Stimulated activated CD8-positive, alpha-beta memory T cell treated with anti-CD3 and anti-CD28 coated beads, Interleukin-2, amount 100 ng/mL, for 1 hour (primary cell): ENCODE results near the gene CDKL4.
"Not testable (repeated sequence)": the region's sequence is repeated elsewhere in the genome, so short reads cannot be mapped to it uniquely, and the experiment has no call there.

Experiments used
- DNase-seq, 2 donors: peaks; one replicate each; pipeline ENCODE4 v3.0.0-alpha.2; 2020; ENCODE audit warnings: low read depth in 2 of 2

CDKL4 gene

DNA sequence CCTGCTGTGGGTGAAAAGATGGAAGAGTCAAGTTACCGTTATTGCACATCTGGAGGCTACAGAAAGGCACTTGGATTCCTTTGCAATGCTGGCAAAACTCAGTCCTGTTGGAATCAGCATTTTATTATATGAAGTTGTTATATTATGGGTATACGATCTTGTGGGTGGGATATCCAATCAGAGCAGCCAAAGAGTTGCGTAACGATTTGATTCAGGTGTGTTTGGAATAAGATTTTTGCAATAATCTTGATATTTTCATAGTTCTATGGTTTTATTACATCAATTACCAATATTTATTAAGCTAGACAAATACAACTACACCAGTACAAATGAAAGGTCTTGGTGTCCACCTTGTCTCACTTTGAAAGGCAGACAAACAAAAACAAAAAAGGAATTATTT, 65.0 kb downstream of the CDKL4 start:
- DNase-seq, result no peak

DNA sequence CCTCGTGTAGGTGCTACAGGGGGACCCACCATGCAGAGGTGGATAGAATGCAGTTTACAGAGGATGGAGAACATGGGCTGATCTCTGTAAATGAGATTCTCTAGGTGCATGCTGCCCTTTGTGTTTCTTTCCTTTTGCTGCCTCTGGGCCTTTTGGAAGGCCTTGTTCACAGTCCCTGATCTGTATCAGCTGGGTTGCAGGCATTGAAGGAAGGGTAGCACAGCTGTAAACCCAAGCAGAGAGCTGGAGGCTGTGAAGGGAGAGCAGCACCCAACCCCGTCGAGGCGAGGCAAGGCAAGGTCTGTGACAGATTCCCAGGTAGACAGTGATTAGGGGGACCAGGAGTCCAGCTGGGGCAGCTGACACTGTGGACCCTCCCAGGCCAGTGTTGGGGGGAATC, 66.8 kb downstream of the CDKL4 start:
- no peak for DNase-seq

DNA sequence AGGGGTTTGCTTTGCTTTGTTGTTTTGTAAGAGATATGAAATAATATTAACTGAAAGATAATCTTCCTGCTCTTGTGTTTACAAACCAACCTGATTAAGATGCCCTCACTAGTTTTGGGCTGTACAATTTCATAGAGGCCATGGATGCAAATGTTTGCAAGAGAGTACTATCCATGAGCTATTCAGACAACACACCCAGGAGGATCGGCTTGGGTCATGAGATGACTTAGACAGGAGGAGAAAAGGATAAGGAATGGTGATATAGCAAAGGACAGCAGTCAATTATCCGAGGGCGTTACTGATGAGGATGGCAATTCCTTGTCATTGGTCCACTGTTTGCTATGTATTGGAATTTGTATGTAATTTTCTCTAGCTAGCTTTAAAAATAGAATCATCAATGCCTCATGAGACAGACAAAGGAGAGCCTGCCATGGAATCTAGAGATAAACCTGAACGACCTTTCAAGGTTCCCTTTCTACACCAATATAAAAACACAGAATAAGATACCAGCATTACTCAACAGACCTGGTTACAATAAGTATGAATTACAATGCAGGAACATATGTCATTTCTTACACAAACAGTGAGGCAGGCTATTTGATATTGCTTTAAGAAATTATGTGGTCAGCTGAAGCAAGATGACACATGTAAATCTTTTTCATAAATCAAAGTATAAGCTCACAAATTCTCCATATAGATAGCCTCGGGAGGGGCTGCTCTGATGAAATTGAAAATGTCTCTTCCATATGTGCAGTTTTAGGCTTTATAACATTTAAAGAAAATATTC, 68.6 kb downstream of the CDKL4 start:
- DNase-seq, result no peak

DNA sequence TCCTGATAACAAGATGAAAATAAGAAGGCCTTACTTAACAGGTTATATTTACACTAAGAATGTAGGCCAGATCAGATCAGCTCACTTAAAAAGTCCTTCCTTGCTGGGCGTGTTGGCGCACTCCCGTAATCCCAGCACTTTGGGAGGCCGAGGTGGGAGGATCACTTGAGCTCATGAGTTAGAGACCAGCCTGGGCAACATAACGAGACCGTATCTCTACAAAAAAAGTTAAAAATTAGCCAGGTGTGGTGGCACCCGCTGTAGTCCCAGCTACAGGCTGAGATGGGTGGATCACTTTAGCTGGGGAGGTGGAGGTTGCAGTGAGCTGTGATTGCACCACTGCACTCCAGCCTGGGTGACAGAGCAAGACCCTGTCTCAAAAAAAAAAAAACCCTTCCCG, 69.7 kb downstream of the CDKL4 start:
- DNase-seq, result no peak

DNA sequence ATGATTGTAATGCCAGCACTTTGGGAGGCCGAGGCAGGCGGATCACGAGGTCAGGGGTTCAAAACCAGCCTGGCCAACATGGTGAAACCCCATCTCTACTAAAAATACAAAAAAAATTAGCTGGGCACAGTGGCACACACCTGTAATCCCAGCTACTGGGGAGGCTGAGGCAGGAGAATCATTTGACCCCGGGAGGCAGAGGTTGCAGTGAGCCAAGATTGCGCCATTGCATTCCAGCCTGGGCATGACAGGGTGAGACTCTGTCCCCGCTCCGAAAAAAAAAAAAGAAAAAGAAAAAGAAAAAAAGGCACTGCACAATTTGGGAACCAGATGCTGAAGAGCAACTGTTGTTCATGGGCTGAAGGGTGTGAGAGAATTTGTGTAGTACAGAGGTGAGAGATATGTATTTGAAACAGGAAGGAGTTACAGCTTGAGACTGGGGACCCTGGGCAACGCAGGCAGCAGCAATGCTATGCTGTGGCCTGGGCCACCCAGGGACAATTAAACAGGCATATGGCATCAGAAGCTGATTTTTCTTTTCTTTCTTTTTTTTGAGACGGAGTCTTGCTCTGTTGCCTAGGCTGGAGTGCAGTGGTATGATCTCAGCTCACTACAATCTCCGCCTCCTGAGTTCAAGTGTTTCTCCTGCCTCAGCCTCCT, 71.6 kb downstream of the CDKL4 start:
- not testable (repeated sequence) for DNase-seq

DNA sequence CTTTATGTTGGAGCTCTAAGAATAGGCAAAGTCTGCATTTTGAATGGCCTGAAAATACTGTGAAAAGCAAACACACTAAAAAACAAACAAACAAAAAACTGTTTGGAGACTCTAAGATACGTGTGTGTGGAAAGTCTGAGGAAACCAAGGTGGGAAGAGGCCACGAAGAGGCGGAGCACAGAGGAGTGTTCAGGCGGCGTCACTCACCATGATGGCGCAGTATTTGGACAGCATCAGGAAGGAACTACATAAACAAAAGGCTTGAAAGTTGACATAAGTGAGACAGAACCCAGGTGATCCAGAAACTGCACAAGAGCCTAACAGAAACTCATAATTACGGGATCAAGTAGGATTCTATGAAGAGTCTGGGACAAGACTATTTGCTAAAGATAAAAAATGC, 72.1 kb downstream of the CDKL4 start:
- DNase-seq, result no peak

DNA sequence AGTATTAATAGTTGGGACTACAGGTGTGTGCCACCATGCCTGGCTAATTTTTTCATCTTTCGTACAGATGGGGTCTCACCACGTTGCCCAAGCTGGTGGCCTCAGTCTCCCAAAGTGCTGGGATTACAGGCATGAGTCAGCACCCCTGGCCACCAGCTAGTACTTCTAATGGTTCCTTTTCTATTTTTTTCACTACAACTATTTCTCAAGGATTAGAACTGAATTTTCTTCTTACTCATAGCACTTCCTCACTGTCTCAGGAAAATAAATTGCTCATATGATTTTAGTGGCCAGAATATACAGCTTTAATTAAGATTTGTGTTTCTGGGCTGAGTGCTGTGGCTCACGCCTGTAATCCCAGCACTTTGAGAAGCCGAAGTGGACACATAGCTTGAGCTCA, 79.7 kb downstream of the CDKL4 start:
- no peak for DNase-seq

DNA sequence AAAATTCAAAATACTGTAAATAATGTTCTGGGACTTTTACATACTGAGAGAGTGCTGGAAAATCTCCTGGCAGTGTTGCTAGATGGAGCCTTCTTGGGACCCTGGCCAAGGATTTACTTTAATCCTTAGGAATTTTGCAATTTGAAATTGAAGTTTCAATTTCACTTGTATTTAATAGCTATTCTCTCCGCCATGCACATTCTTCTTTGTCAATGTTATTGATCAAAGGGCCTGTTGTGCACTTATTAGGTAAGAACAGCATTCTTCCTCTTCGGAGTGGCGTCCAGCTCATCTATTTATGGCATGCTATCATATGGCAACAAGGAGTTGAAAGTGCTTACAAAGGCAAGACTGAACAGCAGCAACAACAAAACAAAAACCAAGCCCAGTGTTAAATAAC, 82.8 kb downstream of the CDKL4 start:
- no peak for DNase-seq

DNA sequence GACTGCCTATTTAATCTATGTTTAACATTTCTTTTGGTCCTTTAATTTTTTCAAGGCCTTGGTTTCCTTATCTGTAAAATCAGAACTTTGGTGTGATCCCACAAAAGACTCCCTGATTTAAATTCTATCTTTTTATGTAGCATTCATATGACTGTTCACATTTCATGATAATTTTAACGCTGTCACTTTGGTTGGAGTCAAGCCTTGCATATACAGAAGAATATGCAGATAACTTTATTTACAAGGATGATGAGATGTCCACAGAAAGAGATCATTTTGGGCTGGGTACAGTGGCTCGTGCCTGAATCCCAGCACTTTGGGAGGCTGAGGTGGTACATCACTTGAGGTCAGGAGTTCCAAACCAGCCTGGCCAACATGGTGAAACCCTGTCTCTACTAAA, 84.5 kb downstream of the CDKL4 start:
- no peak for DNase-seq

DNA sequence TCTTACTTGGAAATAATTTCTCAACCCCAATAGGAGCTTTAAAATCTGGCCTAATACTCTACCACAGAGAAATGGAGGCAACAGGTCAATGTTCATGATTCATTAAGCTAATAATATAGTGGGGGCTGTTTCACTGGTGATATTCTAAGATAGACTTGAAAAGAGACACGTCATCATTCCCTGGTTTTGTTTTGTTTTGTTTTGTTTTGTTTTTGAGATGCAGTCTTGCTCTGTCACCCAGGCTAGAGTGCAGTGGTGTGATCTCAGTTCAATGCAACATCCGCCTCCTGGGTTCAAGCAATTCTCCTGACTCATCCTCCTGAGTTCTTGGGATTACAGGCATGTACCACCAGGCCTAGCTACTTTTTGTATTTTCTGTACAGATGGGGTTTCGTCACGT, 85.4 kb downstream of the CDKL4 start:
- DNase-seq, result no peak

DNA sequence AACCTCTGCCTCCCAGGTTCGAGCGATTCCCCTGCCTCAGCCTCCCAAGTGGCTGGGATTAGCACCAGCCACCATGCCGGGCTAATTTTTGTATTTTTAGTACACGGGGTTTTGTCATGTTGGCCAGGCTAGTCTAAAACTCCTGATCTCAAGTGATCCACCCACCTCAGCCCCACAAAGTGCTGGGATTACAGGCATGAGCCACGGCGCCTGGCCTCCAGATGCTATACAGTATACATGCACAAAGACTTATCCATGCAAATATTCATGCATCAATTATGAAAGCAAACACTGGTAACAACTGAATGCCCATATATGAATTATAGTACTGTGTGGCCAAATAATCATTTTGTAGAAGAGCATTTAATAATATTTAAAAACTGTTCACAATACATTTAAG, 86.9 kb downstream of the CDKL4 start:
- DNase-seq, result no peak

DNA sequence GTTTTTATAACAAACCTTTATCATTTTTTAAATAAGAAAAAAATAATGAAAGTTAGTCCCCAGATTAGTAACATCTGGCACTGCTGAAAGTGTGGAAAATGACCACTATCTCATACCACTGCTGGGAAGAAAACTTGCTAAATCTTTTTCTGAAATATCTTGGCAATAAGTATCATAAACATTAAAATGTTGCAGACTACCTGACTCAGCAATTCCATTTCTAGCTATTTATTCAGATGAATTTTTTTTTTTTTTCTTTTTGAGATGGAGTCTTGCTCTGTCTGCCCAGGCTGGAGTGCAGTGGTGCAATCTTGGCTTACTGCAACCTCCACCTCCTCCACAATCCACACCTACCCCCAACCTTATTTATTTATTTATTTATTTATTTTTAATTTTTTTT, 87.7 kb downstream of the CDKL4 start:
- no peak for DNase-seq

DNA sequence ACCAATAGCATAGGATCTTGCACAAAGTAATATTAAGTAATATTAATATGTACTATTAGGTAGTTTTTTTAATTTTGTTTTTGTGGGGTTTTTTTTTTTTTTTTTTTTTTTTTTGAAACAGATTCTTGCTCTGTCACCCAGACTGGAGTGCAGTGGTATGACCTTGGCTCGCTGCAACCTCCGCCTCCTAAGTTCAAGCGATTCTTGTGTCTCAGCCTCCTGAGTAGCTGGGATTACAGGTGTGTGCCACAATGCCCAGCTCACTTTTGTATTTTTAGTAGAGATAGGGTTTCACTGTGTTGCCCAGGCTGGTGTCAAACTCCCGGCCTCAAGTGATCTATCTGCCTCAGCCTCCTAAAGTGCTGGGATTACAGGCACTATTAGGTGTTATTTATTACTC, 88.2 kb downstream of the CDKL4 start:
- DNase-seq, result not testable (repeated sequence)

DNA sequence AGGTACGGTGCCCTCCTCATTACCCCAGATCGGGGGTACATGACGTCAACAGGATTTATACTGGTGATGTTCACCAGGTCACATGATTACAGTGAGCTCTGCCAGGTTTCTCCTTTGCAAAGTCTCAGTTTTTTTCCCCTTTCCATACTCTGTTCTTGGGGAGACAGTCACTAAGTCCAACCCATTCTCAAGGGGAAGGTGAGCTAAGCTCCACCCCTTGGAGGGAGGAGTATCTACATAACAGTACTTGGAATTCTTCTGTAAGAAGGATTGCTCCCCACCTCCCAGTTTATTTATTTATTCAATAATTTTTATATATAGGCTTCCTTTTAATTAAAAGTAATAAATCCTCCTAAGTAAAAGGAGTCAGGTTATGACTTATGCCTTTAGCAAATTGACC, 88.8 kb downstream of the CDKL4 start:
- no peak for DNase-seq

DNA sequence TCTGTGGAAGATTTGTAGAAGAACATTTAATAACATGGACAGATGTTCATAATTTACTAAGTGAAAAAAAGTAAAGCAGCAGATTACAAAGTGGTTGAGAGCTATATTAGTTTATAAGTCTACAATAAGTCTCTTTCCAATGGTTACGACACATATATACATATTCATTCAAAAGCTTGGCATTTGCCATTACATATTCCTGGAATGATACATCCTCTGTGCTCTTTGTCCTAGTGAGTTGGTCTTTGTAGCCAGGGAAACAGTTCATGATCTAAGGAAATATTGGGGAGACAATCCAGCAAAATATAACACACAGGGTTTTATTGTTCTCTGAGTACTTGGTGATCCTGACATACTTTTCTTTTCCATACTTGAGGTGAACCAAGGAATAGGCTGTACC, 90.5 kb downstream of the CDKL4 start:
- no peak for DNase-seq

DNA sequence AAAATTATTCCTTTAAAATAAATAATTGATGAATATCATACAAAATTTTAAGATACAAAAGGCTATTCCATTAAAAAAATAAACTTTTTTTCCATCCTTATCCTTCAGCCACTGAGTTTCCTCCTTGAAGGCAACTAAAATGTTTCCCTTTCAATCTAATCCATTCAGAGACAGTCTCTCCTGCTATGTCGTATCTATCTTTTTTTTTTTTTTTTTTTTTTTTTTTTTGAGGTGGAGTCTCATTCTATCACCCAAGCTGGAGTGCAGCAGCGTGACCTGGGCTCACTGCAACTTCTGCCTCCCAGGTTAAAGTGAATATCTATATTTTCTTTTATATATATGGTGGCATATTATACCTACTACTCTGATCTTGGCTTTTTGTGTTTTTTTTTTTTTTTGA, 91.3 kb downstream of the CDKL4 start:
- DNase-seq, result no peak

DNA sequence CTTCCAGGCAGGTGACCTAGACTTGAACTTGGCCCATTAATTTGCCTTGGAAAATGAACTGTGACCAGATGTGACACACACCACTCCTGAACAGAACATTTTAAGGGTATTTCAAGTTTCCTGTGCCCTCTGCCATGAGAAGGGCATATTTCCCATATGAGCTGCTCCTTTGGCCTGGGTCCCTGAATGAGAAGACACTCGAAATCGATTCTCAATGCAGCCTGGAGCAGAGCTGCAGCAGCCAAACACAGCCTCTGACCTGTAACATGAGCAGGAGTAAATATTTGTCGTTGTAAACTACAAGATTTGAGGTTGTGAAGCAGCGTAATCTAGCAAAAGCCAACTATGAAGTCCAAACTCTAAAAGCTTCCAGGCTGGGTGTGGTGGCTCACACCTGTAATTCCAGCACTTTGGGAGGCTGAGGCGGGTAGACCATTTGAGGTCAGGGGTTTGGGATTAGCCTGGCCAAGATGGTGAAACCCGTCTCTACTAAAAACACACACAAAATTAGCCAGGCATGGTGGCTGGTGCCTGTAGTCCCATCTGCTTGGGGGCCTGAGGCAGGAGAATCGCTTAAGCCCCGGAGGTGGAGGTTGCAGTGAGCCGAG, 92.8 kb downstream of the CDKL4 start:
- DNase-seq, result no peak

DNA sequence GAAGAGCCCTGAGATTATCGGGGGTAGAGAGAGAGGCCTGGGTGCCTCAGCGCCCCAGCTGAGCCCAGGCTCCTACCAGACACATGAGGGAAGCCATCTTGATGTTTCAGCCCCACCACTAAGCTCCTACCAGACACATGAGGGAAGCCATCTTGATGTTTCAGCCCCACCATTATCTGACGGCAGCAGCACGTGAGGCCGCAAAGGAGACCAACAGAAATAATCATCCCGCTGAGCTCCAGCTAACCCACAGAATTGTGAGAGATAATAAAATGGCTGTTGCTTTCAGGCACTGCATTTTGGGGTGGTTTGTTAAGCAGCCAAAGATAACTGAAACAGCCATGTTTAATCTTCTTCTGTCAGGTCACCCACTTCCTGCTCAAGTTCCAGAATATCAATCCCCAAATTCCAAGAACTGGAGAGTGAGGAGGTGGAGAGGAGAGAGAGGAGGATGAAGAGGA, 93.6 kb downstream of the CDKL4 start:
- no peak for DNase-seq

DNA sequence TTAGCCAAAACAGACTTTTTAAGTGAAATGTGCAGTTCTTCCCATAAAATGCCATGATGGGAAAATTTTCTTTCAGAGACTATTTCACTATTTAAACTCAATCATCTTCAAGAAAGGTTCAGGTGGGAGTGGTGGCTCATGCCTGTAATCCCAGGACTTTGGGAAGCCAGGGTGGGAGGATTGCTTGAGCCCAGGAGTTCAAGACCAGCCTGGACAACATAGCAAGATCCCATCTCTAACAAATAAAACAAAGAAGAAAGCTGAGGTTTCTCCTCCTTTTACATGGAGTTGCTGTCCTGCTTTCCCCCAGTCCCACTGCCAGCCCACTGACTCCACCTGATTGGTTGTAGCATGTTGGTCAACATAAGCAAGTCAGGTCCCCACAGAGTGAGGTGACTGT, 97.1 kb downstream of the CDKL4 start:
- no peak for DNase-seq

DNA sequence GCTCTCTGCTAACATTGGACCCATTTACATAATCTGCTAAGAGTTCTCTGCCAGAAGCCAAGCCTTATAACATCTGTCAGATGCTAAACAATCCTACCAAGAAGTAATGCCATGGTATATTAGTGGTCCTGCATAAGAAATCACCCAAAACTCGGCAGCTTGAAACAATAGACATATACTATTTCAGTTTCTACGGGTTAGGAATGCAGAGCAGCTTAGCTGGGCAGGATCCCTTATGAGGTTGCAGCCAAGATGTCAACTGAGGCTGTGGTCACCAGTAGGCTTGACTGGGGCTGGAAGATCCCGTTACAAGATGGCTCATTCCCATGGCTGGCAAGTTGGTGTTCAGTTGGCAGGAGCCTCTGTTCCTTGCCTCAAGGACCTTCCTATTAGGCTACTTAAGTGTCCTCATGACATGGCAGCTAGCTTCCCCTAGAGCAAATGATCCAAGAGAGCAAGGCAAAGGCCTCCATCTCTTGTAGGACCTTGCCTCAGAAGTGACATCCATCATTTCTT, 97.8 kb downstream of the CDKL4 start:
- DNase-seq, result no peak

DNA sequence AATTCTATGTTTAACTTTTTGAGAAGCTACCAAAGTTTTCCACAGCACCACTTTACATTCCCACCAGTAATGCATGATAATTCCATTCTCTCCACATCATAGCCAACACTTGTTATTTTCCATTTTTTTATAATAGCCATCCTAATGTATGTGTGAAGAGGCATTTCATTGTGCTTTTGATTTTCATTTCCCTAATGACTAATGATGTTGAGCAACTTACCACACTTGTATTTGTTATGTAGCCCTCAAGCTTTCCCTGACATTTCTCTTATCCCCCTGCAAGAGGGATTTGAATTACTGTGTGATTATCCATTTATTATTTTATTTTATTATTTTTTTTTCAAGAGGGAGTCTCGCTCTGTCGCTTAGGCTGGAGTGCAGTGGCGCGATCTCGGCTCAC, 99.4 kb downstream of the CDKL4 start:
- DNase-seq, result no peak

DNA sequence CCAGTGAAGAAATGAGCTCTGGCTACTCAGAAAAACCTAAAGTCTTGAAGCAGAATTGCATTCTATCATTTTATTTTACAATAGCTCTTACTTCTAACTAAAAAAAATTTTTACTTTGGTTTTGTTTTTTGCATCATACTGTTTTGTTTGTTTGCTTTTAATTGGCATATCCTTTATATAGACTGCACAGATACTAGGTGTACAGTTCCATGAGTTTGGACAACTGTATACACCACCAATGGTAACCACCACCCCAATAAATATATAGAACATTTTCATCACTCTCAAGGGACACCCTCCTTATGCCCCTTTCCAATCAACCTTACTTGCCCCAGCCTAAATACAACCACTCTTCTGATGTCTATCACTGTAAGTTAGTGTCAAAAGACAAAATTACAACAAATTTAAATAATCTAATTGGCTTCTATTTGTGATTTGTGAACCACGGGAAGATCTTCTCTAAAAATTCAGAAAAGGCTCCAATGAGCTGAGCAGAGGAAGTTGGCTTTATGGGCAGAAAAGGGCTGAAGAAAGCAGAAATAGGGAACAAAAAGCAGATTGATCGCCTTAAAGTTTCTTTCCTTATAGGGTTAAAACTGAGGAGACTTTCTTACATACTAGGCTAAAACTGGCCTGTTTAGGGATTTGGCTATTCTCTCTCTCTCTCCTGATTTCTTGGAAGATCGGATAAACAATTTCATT, 100.7 kb downstream of the CDKL4 start:
- no peak for DNase-seq
